ENCODE results near the gene CEP126. TPM values are rescaled to one million over a fixed set of nuclear protein-coding genes. Genes with fewer than 3 reads are reported as not detected.

The CEP126 gene
- total RNA-seq, 2 donors from 2014 or later = 2.7 to 3.7 TPM

DNA sequence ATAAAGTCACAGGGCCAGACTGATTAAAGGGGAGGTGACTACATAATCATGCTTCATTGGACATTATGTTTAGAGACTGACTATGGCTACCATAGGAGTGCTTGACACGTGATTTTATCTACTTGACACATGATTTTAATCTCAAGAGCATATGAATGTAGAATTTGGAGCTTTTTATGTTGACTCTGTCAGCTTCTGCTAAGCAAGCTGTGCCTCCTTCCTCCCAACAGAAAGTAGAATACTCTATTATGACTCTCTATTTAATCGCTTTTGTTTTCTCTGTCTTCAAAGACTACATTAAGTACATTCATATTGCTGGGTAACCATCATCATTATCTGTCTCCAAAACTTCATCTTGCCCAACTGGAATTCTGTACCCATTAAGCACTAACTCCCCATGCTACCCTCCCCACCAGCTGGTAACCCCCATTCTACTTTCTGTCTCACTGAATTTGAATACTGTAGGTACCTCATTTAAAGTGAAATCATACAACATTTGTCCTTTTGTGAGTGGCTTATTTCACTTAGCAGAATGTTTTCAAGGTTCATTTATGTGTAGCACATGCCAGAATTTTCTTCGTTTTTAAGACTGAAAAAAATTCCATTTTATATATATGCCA lies 26.2 kb downstream of the CEP126 start:
- H3K4me1 ChIP-seq = no peaks in the 10 kb centered on the region
- TF ChIP-seq, protein P1, sequence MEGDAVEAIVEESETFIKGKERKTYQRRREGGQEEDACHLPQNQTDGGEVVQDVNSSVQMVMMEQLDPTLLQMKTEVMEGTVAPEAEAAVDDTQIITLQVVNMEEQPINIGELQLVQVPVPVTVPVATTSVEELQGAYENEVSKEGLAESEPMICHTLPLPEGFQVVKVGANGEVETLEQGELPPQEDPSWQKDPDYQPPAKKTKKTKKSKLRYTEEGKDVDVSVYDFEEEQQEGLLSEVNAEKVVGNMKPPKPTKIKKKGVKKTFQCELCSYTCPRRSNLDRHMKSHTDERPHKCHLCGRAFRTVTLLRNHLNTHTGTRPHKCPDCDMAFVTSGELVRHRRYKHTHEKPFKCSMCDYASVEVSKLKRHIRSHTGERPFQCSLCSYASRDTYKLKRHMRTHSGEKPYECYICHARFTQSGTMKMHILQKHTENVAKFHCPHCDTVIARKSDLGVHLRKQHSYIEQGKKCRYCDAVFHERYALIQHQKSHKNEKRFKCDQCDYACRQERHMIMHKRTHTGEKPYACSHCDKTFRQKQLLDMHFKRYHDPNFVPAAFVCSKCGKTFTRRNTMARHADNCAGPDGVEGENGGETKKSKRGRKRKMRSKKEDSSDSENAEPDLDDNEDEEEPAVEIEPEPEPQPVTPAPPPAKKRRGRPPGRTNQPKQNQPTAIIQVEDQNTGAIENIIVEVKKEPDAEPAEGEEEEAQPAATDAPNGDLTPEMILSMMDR (IDR thresholded peaks at IDR 0.05) = no peak
- no peak for DNase-seq (ENCODE audit: low spot score)
- no peaks in the 10 kb centered on the region for H3K36me3 ChIP-seq
- no peaks in the 10 kb centered on the region for H3K9me3 ChIP-seq
- H3K27me3 ChIP-seq = no peaks in the 10 kb centered on the region
- no peak overlapping the region for H3K4me3 ChIP-seq
- no peak overlapping the region for H3K27ac ChIP-seq

DNA sequence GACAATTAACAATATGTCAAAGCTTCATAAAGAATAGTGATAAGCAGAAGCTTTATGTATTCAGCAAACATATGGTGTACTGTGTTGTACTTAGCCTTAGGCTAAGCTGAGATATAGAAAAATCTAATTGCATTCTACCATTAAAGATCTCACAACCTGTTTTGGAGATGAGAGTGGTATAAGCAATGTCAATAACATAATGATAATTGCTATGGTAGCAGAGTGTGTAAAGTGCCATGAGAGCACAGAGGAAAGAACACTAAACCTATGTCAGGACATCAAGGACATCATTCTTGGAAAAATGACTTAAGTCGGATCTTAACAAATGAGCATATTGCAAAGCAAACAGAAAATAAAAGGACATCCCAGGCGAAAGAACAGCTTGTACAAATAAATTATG lies 30.1 kb downstream of the CEP126 start:
- H3K27ac ChIP-seq = no peak overlapping the region
- H3K4me1 ChIP-seq = no peaks in the 10 kb centered on the region
- H3K36me3 ChIP-seq = no peaks in the 10 kb centered on the region
- TF ChIP-seq, protein P1 (IDR thresholded peaks at IDR 0.05) = no peak
- no peak for DNase-seq (ENCODE audit: low spot score)
- no peak overlapping the region for H3K4me3 ChIP-seq
- no peaks in the 10 kb centered on the region for H3K27me3 ChIP-seq
- H3K9me3 ChIP-seq = no peaks in the 10 kb centered on the region

DNA sequence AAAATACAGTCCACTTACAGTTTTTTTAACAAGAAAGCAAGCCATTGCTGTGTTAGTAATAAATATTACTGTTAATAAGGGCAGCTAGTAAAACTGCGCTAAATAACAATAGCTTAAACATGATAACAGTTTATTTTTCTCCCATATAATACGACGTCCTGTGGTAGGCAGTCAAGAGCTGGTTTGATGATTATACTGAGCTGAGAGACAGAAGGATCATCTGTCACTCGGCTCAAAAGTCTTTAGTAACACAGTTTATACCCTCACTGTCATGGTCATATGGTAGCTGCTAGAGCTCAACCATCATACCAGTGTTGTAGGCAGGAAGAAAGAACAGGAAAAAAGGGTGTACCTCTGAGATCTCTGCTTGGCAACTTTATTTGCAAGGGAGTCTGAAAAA lies 30.6 kb downstream of the CEP126 start:
- Histone ChIP-seq H3K27ac (no peak overlapping the region), H3K9me3 (no peaks in the 10 kb centered on the region), H3K36me3 (no peaks in the 10 kb centered on the region), H3K27me3 (no peaks in the 10 kb centered on the region), H3K4me3 (no peak overlapping the region), H3K4me1 (no peaks in the 10 kb centered on the region)
- TF ChIP-seq, protein P1 (IDR thresholded peaks at IDR 0.05) = no peak
- DNase-seq (ENCODE audit: low spot score) = no peak

DNA sequence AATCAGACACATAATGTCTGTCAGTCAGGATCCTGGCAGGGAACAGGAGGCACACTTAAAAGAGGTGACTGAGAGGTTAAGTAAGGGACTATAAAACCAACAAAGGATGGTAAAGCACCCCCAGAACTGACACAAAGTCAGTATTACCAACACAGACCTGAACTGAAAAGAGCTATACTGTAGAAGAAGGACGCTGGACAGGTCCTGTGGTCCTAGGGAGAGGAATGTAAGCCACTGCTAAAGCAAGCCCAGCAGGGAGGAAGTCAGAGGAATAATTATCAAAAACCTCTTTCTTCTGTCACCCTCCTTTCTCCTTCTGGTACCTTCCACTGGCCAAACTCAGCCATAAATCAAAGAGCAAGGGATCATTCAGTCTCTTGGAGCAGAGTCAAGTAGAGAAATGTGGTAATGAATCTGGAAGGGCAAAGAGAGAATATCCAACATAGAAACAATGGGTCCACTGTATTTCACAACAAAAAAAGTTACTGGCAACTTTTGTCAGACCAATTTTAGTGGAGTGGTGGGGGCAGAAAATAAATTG lies 34.9 kb downstream of the CEP126 start:
- Histone ChIP-seq H3K36me3 (no peaks in the 10 kb centered on the region), H3K9me3 (no peaks in the 10 kb centered on the region), H3K27ac (no peak overlapping the region), H3K27me3 (no peaks in the 10 kb centered on the region), H3K4me1 (no peaks in the 10 kb centered on the region), H3K4me3 (no peak overlapping the region)
- TF ChIP-seq, protein P1 (IDR thresholded peaks at IDR 0.05) = no peak
- no peak for DNase-seq (ENCODE audit: low spot score)

DNA sequence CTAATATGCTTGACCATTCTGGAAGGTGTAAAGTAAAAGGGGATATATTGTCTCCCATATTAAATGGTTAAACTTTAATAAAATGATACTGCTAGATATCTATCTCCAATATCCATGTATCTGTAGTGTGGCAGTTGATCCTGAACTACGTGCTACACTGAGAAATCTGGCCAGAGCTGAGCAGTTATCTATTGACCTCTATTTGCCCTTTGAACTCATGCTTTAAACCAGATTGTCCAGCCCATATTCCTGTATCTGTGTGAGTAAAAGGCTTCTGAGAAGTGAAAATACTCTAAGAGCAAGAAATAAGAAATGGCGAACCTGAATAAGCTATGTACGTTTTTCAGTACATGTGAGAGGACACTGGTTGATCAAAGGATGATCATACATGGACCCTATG lies 40.5 kb downstream of the CEP126 start:
- TF ChIP-seq, protein P1 (IDR thresholded peaks at IDR 0.05) = no peak
- H3K36me3 ChIP-seq = peaks cover 6% of the 10 kb centered on the region
- no peaks in the 10 kb centered on the region for H3K27me3 ChIP-seq
- no peaks in the 10 kb centered on the region for H3K4me1 ChIP-seq
- H3K4me3 ChIP-seq = no peak overlapping the region
- no peak overlapping the region for H3K27ac ChIP-seq
- no peak for DNase-seq (ENCODE audit: low spot score)
- no peaks in the 10 kb centered on the region for H3K9me3 ChIP-seq

DNA sequence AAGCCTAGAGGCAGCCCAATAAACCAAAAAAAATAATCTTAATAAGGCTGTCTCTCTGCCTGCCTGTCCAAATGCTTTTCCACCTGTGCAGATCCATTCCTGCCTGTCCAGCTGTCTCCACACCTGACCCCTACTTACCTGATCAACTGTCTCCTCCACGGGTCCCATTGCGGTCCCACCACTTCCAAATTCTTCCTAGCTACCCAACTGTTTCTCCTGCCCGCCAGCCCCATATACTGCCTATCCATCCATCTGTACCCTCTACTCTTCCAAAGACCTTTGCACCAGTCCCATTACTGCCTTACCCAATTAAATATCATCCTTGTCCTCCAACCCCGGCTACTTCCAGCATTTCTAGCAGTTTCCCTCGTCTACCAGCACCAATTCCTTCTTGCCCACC lies 40.9 kb downstream of the CEP126 start:
- TF ChIP-seq, protein P1 (IDR thresholded peaks at IDR 0.05) = no peak
- DNase-seq (ENCODE audit: low spot score) = no peak
- Histone ChIP-seq H3K27ac (no peak overlapping the region), H3K36me3 (peaks cover 6% of the 10 kb centered on the region), H3K27me3 (no peaks in the 10 kb centered on the region), H3K4me1 (no peaks in the 10 kb centered on the region), H3K4me3 (no peak overlapping the region), H3K9me3 (no peaks in the 10 kb centered on the region)
